Neural cell (in vitro differentiated cells): ENCODE measurements around the gene ISG15. TPM values are rescaled to one million over a fixed set of nuclear protein-coding genes. Genes with fewer than 3 reads are reported as not detected.

Experiments used
- H2AFZ ChIP-seq: fragments of 200-600, 300-800 bp; sonication (generic), shearing (Covaris generic); 2 replicates; pipeline ENCODE4 v1.6.0; 2014; ENCODE audit warnings: low read depth, mild to moderate bottlenecking, antibody characterized with exemption, low read length, moderate library complexity
- H3F3A ChIP-seq: fragments of 200-600 bp; shearing (Covaris generic); 2 replicates; pipeline ENCODE4 v1.6.1; 2016; ENCODE audit warnings: mild to moderate bottlenecking, moderate library complexity, mixed read lengths, antibody characterized with exemption, low read length; ENCODE audit not compliant: insufficient read depth, poor library complexity, severe bottlenecking
- H3K27ac ChIP-seq: fragments of 200-600, 300-800 bp; sonication (generic), shearing (Covaris generic); 2 replicates; pipeline ENCODE4 v1.5.1; 2014; ENCODE audit warnings: mild to moderate bottlenecking, low read length, moderate library complexity
- H3K27me3 ChIP-seq: fragments of 300-800, 200-600 bp; sonication (generic), shearing (Covaris generic); 2 replicates; pipeline ENCODE4 v1.6.0; 2014; ENCODE audit warnings: mild to moderate bottlenecking, low read depth, low read length, moderate library complexity; ENCODE audit not compliant: insufficient read depth
- H3K36me3 ChIP-seq: fragments of 300-800, 200-600 bp; sonication (generic), shearing (Covaris generic); 2 replicates; pipeline ENCODE4 v1.5.1; 2014; ENCODE audit warnings: mild to moderate bottlenecking, antibody characterized with exemption, low read length, moderate library complexity; ENCODE audit not compliant: insufficient read depth
- H3K4me2 ChIP-seq: fragments of 300-800, 200-600 bp; sonication (generic), shearing (Covaris generic); 2 replicates; pipeline ENCODE4 v1.6.0; 2014; ENCODE audit warnings: mild to moderate bottlenecking, low read length
- H3K4me3 ChIP-seq: fragments of 300-800, 200-600 bp; sonication (generic), shearing (Covaris generic); 2 replicates; pipeline ENCODE4 v1.5.1; 2014; ENCODE audit warnings: mild to moderate bottlenecking, low read length, moderate library complexity
- H3K79me2 ChIP-seq: fragments of 200-600 bp; shearing (Covaris generic); replicated peaks from 2 replicates; pipeline ENCODE4 v1.6.0; 2014; ENCODE audit warnings: mild to moderate bottlenecking, low read length, moderate library complexity; ENCODE audit not compliant: insufficient read depth
- H3K9ac ChIP-seq: fragments of 300-800, 200-600 bp; sonication (generic), shearing (Covaris generic); 2 replicates; pipeline ENCODE4 v1.6.1; 2016; ENCODE audit warnings: mild to moderate bottlenecking, low read length, mixed read lengths
- H3K9me2 ChIP-seq: fragments of 200-600 bp; shearing (Covaris generic); 2 replicates; pipeline ENCODE4 v1.6.1; 2016; ENCODE audit warnings: mild to moderate bottlenecking, low read length, mixed read lengths; ENCODE audit not compliant: insufficient read depth
- H3K9me3 ChIP-seq: fragments of 200-600, 300-800 bp; sonication (generic), shearing (Covaris generic); 2 replicates; pipeline ENCODE4 v1.6.1; 2016; ENCODE audit warnings: mild to moderate bottlenecking, mixed run types, low read length, moderate library complexity, mixed read lengths
- H4K20me1 ChIP-seq: fragments of 200-600 bp; shearing (Covaris generic); 2 replicates; pipeline ENCODE4 v1.6.1; 2016; ENCODE audit warnings: mild to moderate bottlenecking, mixed run types; ENCODE audit not compliant: insufficient read depth
- CTCF ChIP-seq: fragments of 450-650 bp; IDR thresholded peaks from 2 replicates; pipeline ENCODE4 v1.5.1; 2014; ENCODE audit warnings: antibody characterized with exemption, mild to moderate bottlenecking, moderate library complexity; ENCODE audit not compliant: poor library complexity, severe bottlenecking
- EP300 ChIP-seq: fragments of 450-650 bp; conservative IDR thresholded peaks from 2 replicates; pipeline ENCODE4 v1.6.1; 2014; ENCODE audit warnings: antibody characterized with exemption, mild to moderate bottlenecking, moderate library complexity; ENCODE audit not compliant: poor library complexity, severe bottlenecking
- EZH2 ChIP-seq: fragments of 200-600, 300-800 bp; shearing (Covaris generic), sonication (generic); IDR thresholded peaks from 2 replicates; pipeline ENCODE4 v1.6.1; 2014; ENCODE audit warnings: antibody characterized with exemption, low read length, borderline replicate concordance, mild to moderate bottlenecking; ENCODE audit not compliant: insufficient read depth, poor library complexity, severe bottlenecking
- MXI1 ChIP-seq: fragments of 450-650 bp; conservative IDR thresholded peaks from 2 replicates; pipeline ENCODE4 v1.6.1; 2014; ENCODE audit warnings: antibody characterized with exemption, mild to moderate bottlenecking; ENCODE audit not compliant: poor library complexity, severe bottlenecking
- POLR2AphosphoS5 ChIP-seq: IDR thresholded peaks from 2 replicates; pipeline ENCODE4 v1.6.1; 2012
- RAD21 ChIP-seq: fragments of 450-650 bp; conservative IDR thresholded peaks from 2 replicates; pipeline ENCODE4 v1.6.1; 2014; ENCODE audit warnings: antibody characterized with exemption, mild to moderate bottlenecking, moderate library complexity
- REST ChIP-seq: IDR thresholded peaks from 2 replicates; pipeline ENCODE4 v1.6.1; 2012; ENCODE audit warnings: borderline replicate concordance
- SMC3 ChIP-seq: fragments of 450-650 bp; conservative IDR thresholded peaks from 2 replicates; pipeline ENCODE4 v1.6.1; 2014; ENCODE audit warnings: antibody characterized with exemption, mild to moderate bottlenecking, moderate library complexity; ENCODE audit not compliant: poor library complexity
- TAF1 ChIP-seq: IDR thresholded peaks from 2 replicates; pipeline ENCODE4 v1.6.1; 2012; ENCODE audit warnings: low read depth
- polyA plus RNA-seq: library from polyadenylated mRNA; depleted of rRNA; stranded (reverse); fragments of >200 nt; gene quantifications from 2 replicates; pipeline ENCODE4 v1.2.3, GENCODE V29; 2014

ISG15 gene
- polyA plus RNA-seq, 1 donor from 2014 or later, result 8.0 TPM

- peaks cover 46% of the 10 kb centered on the region for H3K27me3 ChIP-seq
Observed at GRCh38 chr1:964691-965525, 48.4 kb upstream of the ISG15 start.

More at GRCh38 chr1:964691-965525, 48.4 kb upstream of the ISG15 start:
- TF ChIP-seq POLR2AphosphoS5 (no peak), SMC3 (no peak), EZH2 (no peak), TAF1 (no peak), RAD21 (no peak), CTCF (no peak), REST (no peak), EP300 (no peak), MXI1 (no peak)
- H3K36me3 ChIP-seq, result no peaks in the 10 kb centered on the region
- H3K4me3 ChIP-seq, result no peak overlapping the region
- no peak overlapping the region for H2AFZ ChIP-seq
- no peak overlapping the region for H3K27ac ChIP-seq
- no peak overlapping the region for H3K9ac ChIP-seq
- no peak overlapping the region for H3K4me2 ChIP-seq
- no peaks in the 10 kb centered on the region for H3F3A ChIP-seq
- H3K79me2 ChIP-seq, result no peaks in the 10 kb centered on the region
- H3K9me3 ChIP-seq, result no peaks in the 10 kb centered on the region
- no peaks in the 10 kb centered on the region for H4K20me1 ChIP-seq
- no peaks in the 10 kb centered on the region for H3K9me2 ChIP-seq
